ENCODE data around the gene ADAMTS12. TPM values are rescaled to one million over a fixed set of nuclear protein-coding genes. Genes with fewer than 3 reads are reported as not detected.

ADAMTS12 gene
- total and polyA plus RNA-seq, 2 of the 8 experiments (the other 6 are each of a cell fraction or from before 2014, with no cell fraction given), result 6.4 to 12.8 TPM

DNA sequence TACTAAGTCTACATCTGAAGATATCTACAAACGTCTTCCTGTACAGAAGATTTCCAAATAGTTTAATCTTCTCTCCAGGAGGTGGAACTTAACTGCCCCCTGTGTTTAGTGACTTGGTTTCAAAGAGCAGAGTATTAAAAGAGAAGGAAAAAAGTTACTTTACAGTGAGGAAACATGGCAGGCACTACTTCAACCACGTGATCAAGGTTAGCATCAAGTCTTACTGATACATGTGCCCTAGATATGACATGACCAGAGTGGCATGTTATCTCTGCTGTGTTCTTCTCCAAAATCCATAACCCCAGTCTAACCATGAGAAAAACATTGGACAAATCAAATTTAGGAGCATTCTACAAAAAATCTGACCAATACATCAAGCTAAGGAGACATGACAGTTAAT lies 125.8 kb downstream of the ADAMTS12 start:
- H3K79me1 ChIP-seq (ENCODE audit: low read depth, low read length), result no peaks in the 10 kb centered on the region
- no peak for FAIRE-seq
- WGBS, 2 experiments (ENCODE audit: extremely low coverage in 1 of 2, insufficient coverage in 1 of 2, insufficient read length in 1 of 2, insufficient replicate concordance in 2 of 2, low coverage in 1 of 2, low lambda C conversion rate in 2 of 2, missing lambda C conversion rate in 1 of 2), result 86% methylated on average over 2 of the region's 2 CpGs; no CpG with 5 or more reads in 1 of the 2 experiments
- H3K4me1 ChIP-seq (replicated peaks in 1 of 4; ENCODE audit: control insufficient read depth in 3 of 4, insufficient read depth in 4 of 4, low read length in 3 of 4), result peaks cover 4 to 14% (median 8%) of the 10 kb centered on the region in 4 experiments; a peak in 5 of 7 replicates
- no peaks in the 10 kb centered on the region for H4K20me1 ChIP-seq (replicated peaks in 1 of 2; ENCODE audit: control insufficient read depth in 1 of 2, insufficient read depth in 2 of 2, low read length in 2 of 2)
- H3K18ac ChIP-seq (ENCODE audit: extremely low read depth, low read length), result no peak overlapping the region
- H2BK120ac ChIP-seq (replicated peaks; ENCODE audit: low read depth, low read length), result no peak overlapping the region
- H3K23ac ChIP-seq (ENCODE audit: insufficient read length), result no peak overlapping the region
- H4K5ac ChIP-seq (ENCODE audit: insufficient read length, low read depth, low read length), result no peak overlapping the region
- no peak for TF ChIP-seq KDM1A (IDR thresholded peaks at IDR 0.05; ENCODE audit: borderline replicate concordance, low read length)
- TF ChIP-seq CREB1 (IDR thresholded peaks at IDR 0.05), result no peak
- TF ChIP-seq RNF2 (IDR thresholded peaks at IDR 0.05; ENCODE audit: borderline replicate concordance, low read depth, low read length, missing control alignments, poor library complexity, severe bottlenecking), result no peak
- TF ChIP-seq TCF12 (IDR thresholded peaks at IDR 0.05; ENCODE audit: low read depth, low read length), result no peak
- no peak for TF ChIP-seq TAF1 (IDR thresholded peaks at IDR 0.05; ENCODE audit: low read depth, low read length)
- TF ChIP-seq TEAD4 (IDR thresholded peaks at IDR 0.05; ENCODE audit: low read depth, low read length), result no peak
- no peak for TF ChIP-seq SP1 (IDR thresholded peaks at IDR 0.05; ENCODE audit: low read depth, low read length)
- H2AFZ ChIP-seq (ENCODE audit: low read length), result no peak overlapping the region
- H3K79me2 ChIP-seq (ENCODE audit: control insufficient read depth in 1 of 2, insufficient read depth in 2 of 2, low read length in 2 of 2), result no peaks in the 10 kb centered on the region
- CTCF ChIA-PET (ENCODE audit: partially characterized antibody), result no interaction called here
- no peak for DNase-seq (ENCODE audit: low read depth in 1 of 2, low spot score in 2 of 2)
- no peaks in the 10 kb centered on the region for H3K9me3 ChIP-seq (ENCODE audit: insufficient read depth in 2 of 2, low read depth in 1 of 2, low read length in 1 of 2)
- no peak overlapping the region for H2BK5ac ChIP-seq (ENCODE audit: low read depth, low read length)
- no peak overlapping the region for H3K56ac ChIP-seq (replicated peaks; ENCODE audit: insufficient read length, low read depth, low read length)
- POLR2A ChIA-PET (ENCODE audit: partially characterized antibody), result no interaction called here
- H4K91ac ChIP-seq (replicated peaks; ENCODE audit: insufficient read length, low read length), result no peak overlapping the region
- no peak overlapping the region for H3K4me2 ChIP-seq (ENCODE audit: insufficient read depth in 1 of 2, low read depth in 2 of 2, low read length in 2 of 2)
- H3K27me3 ChIP-seq (replicated peaks in 1 of 4; ENCODE audit: control insufficient read depth in 3 of 4, extremely low read depth in 1 of 4, insufficient read depth in 3 of 4, low read length in 3 of 4), result no peaks in the 10 kb centered on the region
- no peak overlapping the region for H2AK5ac ChIP-seq (ENCODE audit: low read depth, low read length)
- no peak overlapping the region for H2BK15ac ChIP-seq (ENCODE audit: low read length)
- H3K36me3 ChIP-seq (ENCODE audit: control insufficient read depth in 2 of 4, insufficient read depth in 4 of 4, low read length in 3 of 4), result no peaks in the 10 kb centered on the region
- H3K4ac ChIP-seq (replicated peaks; ENCODE audit: insufficient read length, low read depth, low read length), result no peak overlapping the region
- H3K4me3 ChIP-seq (ENCODE audit: extremely low read depth in 1 of 4, insufficient read depth in 2 of 4, low read depth in 3 of 4, low read length in 4 of 4), result no peak overlapping the region
- H4K8ac ChIP-seq (ENCODE audit: extremely low read depth, insufficient read depth, low read length), result no peak overlapping the region
- H3K23me2 ChIP-seq (ENCODE audit: low read depth, low read length), result no peaks in the 10 kb centered on the region
- H2BK20ac ChIP-seq (ENCODE audit: low read length), result no peak overlapping the region
- no peak overlapping the region for H3K9ac ChIP-seq (replicated peaks in 1 of 4; ENCODE audit: extremely low read depth in 1 of 4, low read depth in 3 of 4, low read length in 3 of 4)
- no peak overlapping the region for H3K14ac ChIP-seq (ENCODE audit: insufficient read length)
- no peak overlapping the region for H3K27ac ChIP-seq (ENCODE audit: low read depth, low read length)
- no peak overlapping the region for H2BK12ac ChIP-seq (ENCODE audit: low read depth, low read length)

Data from H1 (cell line).